Suprapubic skin (tissue), 4 donors: ENCODE results near the gene NNMT. TPM values are rescaled to one million over a fixed set of nuclear protein-coding genes. Genes with fewer than 3 reads are reported as not detected.

Experiments used
- DNase-seq, 2 donors: peaks; one replicate each; pipeline ENCODE4 v3.0.0-alpha.2; 2019; ENCODE audit warnings: low spot score in 2 of 2
- H3K27ac ChIP-seq: fragments of 200-600 bp; sonication (generic); one replicate; pipeline ENCODE4 v1.5.1; 2019
- H3K27me3 ChIP-seq: fragments of 200-600 bp; sonication (generic); one replicate; pipeline ENCODE4 v1.5.1; 2019
- H3K36me3 ChIP-seq: fragments of 200-600 bp; sonication (generic); one replicate; pipeline ENCODE4 v1.5.1; 2019
- H3K4me1 ChIP-seq: fragments of 200-600 bp; sonication (generic); one replicate; pipeline ENCODE4 v1.5.1; 2019
- H3K4me3 ChIP-seq: fragments of 200-600 bp; sonication (generic); one replicate; pipeline ENCODE4 v1.5.1; 2019; ENCODE audit warnings: mild to moderate bottlenecking
- H3K9me3 ChIP-seq: fragments of 200-600 bp; sonication (generic); one replicate; pipeline ENCODE4 v1.5.1; 2019
- EP300 ChIP-seq: sonication (generic); formaldehyde crosslinking; IDR thresholded peaks from one replicate; pipeline ENCODE4 v1.6.1; 2017; ENCODE audit warnings: antibody characterized with exemption
- POLR2A ChIP-seq, 2 donors: fragments of 450-650 bp; IDR thresholded peaks; one replicate each; pipeline ENCODE4 v1.6.1; 2017; ENCODE audit warnings: antibody characterized with exemption in 2 of 2, mild to moderate bottlenecking in 2 of 2, moderate library complexity in 2 of 2
- POLR2AphosphoS5 ChIP-seq, 3 donors: sonication (generic); formaldehyde crosslinking; IDR thresholded peaks; one replicate each; pipeline ENCODE4 v1.6.1; 2017; ENCODE audit warnings: antibody characterized with exemption in 3 of 3
- WGBS: methylation state at CpG from one replicate; pipeline ENCODE4 v1.1.5; 2018; 5-methylcytosine and 5-hydroxymethylcytosine counted together
- total RNA-seq, 4 donors: library from RNA; depleted of rRNA; stranded (reverse); fragments of >200 nt; gene quantifications; one replicate each; pipeline ENCODE4 v1.1.0, GENCODE V29; 2016
- TF ChIP-seq, protein P1 (sequence below), 2 donors: fragments of 200-600 bp in 1 of 2; fragments of 450-650 bp in 1 of 2; sonication (generic) in 1 of 2; IDR thresholded peaks; one replicate each; pipeline ENCODE4 v1.5.1; 2016 to 2019; ENCODE audit warnings: antibody characterized with exemption in 2 of 2, mild to moderate bottlenecking in 1 of 2, moderate library complexity in 1 of 2

The NNMT gene
- total RNA-seq, 4 donors from 2014 or later, result 106 to 269 (median 210) TPM

DNA sequence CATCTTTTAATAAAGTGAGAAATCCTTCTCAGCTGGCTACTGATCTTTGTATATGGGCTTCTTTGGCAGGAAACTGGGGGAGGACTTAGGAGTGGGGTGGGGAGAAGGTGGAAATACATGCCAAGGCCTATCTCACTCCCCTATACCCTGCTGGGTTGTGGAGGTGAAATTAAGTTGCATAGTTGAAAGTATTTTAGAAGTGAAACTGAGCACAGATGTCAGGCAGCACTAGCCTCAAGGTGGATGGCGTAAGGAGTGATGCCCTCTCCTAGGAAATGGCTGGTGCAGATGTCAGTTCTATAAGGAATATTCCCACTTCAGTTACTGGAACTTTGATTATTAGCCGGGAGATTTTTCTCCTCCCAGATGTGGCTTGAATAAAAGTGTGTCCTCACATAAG, 46.3 kb downstream of the NNMT start:
- Histone ChIP-seq H3K27me3 (no peaks in the 10 kb centered on the region), H3K9me3 (no peaks in the 10 kb centered on the region), H3K4me1 (peaks cover 11% of the 10 kb centered on the region), H3K36me3 (no peaks in the 10 kb centered on the region), H3K4me3 (no peak overlapping the region), H3K27ac (no peak overlapping the region)
- DNase-seq, result no peak
- TF ChIP-seq POLR2AphosphoS5 (IDR thresholded peaks at IDR 0.05) (no peak), EP300 (no peak), POLR2A (IDR thresholded peaks at IDR 0.05) (no peak)
- TF ChIP-seq, protein P1, sequence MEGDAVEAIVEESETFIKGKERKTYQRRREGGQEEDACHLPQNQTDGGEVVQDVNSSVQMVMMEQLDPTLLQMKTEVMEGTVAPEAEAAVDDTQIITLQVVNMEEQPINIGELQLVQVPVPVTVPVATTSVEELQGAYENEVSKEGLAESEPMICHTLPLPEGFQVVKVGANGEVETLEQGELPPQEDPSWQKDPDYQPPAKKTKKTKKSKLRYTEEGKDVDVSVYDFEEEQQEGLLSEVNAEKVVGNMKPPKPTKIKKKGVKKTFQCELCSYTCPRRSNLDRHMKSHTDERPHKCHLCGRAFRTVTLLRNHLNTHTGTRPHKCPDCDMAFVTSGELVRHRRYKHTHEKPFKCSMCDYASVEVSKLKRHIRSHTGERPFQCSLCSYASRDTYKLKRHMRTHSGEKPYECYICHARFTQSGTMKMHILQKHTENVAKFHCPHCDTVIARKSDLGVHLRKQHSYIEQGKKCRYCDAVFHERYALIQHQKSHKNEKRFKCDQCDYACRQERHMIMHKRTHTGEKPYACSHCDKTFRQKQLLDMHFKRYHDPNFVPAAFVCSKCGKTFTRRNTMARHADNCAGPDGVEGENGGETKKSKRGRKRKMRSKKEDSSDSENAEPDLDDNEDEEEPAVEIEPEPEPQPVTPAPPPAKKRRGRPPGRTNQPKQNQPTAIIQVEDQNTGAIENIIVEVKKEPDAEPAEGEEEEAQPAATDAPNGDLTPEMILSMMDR (IDR thresholded peaks at IDR 0.05), result no peak
- 91% methylated on average over 2 of the region's 2 CpGs for WGBS

DNA sequence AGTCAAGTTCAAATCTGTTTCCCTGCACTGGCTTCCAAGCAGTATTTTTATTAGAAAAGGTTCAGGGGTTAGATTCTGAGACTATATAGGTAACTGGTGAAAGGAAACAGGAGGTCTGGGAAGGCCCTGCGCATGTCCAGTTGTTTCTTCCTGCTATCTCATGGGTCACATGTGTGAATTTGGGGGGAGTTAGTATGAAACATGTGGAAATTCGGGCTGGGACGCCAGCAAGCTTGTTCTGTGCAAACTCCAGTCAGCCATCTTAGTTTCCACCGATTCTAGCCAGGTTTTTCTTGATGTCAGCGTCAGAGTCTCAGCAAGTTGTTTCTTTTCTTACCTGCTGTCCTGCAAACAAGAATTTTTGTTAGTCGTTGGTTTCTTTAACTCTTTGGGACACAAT, 46.8 kb downstream of the NNMT start:
- no peaks in the 10 kb centered on the region for H3K36me3 ChIP-seq
- H3K27ac ChIP-seq, result no peak overlapping the region
- H3K9me3 ChIP-seq, result no peaks in the 10 kb centered on the region
- 82% methylated on average over 6 of the region's 6 CpGs for WGBS
- no peak overlapping the region for H3K4me3 ChIP-seq
- H3K27me3 ChIP-seq, result no peaks in the 10 kb centered on the region
- peaks cover 13% of the 10 kb centered on the region for H3K4me1 ChIP-seq
- TF ChIP-seq EP300 (no peak), POLR2A (IDR thresholded peaks at IDR 0.05) (no peak), POLR2AphosphoS5 (IDR thresholded peaks at IDR 0.05) (no peak)
- TF ChIP-seq, protein P1 (IDR thresholded peaks at IDR 0.05), result no peak
- DNase-seq, result no peak

DNA sequence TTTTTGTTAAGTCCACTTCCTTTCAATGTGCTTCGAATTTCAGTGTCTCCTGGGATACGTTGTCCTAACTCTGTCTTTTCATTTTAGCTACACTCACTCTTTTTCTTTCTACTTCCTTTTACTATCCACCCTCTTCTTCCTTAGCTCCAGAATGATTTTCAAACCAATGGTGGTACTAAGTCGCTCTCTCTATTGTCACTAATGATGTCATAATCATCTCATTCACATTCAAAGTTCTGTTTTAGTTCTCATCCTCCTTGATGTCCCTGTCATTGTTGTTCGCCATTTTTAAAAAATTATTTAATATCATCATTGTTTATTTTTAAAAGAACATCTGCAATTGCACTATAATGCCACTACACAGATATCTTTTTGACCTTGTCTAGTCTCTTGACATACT, 47.3 kb downstream of the NNMT start:
- Histone ChIP-seq H3K27me3 (no peaks in the 10 kb centered on the region), H3K4me3 (no peak overlapping the region), H3K9me3 (no peaks in the 10 kb centered on the region), H3K4me1 (peaks cover 18% of the 10 kb centered on the region), H3K36me3 (no peaks in the 10 kb centered on the region), H3K27ac (no peak overlapping the region)
- TF ChIP-seq POLR2A (IDR thresholded peaks at IDR 0.05) (no peak), EP300 (no peak), POLR2AphosphoS5 (IDR thresholded peaks at IDR 0.05) (no peak)
- TF ChIP-seq, protein P1 (IDR thresholded peaks at IDR 0.05), result no peak
- WGBS, result 86% methylated on average over 4 of the region's 4 CpGs
- DNase-seq, result no peak

DNA sequence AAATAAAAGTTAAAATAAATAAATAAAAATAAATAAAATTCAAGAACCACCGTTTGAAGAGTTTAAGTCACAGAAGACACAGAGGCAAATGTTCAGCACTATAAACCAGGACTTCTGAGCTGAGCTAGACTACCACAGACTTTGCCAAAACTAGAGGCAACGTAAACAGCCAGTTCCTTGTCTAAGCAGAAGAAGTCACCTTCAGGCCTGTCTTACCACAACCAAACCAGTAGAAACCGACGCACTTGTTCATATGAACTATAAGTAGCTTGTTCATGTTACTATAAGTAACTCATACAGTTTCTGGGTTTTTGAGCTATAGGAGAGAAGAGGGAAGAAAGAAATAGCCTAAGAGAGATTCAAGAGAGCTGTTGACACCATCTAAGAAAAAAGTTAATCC, 48.3 kb downstream of the NNMT start:
- TF ChIP-seq POLR2AphosphoS5 (IDR thresholded peaks at IDR 0.05) (no peak), POLR2A (IDR thresholded peaks at IDR 0.05) (no peak), EP300 (no peak)
- TF ChIP-seq, protein P1 (IDR thresholded peaks at IDR 0.05), result no peak
- no peak for DNase-seq
- H3K27me3 ChIP-seq, result no peaks in the 10 kb centered on the region
- 64% methylated on average over 4 of the region's 4 CpGs for WGBS
- H3K36me3 ChIP-seq, result no peaks in the 10 kb centered on the region
- no peak overlapping the region for H3K27ac ChIP-seq
- peaks cover 23% of the 10 kb centered on the region for H3K4me1 ChIP-seq
- no peaks in the 10 kb centered on the region for H3K9me3 ChIP-seq
- no peak overlapping the region for H3K4me3 ChIP-seq

DNA sequence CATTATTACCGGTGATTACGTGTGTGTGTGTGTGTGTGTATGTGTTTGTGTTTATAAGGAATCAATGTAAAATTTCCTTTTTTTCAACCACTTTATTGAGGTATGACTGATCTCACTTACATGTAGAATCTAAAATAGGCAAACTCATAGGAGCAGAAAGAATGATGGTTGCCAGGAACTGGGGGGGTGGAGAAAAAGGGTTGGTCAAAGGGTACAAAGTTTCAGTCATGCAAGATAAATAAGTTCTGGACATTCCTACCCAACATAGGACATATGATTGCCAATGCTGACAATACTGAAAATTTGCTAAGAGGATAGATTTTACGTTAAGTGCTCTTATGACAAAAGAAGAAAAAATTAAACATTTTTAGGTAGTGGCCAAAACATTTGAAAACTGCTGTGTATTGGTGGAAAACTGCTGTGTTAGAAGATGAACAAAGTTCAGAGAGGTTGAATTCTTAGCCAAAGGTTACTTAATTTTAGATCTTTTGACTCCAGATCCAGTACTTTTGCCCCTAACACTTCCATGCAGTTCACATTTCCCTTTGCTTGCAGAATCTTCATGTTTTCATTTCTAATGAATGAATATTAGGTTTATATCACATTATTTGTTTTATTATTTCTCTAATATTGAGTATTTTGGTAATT, 49.5 kb downstream of the NNMT start:
- Histone ChIP-seq H3K27ac (no peak overlapping the region), H3K4me1 (peaks cover 16% of the 10 kb centered on the region), H3K27me3 (no peaks in the 10 kb centered on the region), H3K9me3 (no peaks in the 10 kb centered on the region), H3K36me3 (no peaks in the 10 kb centered on the region), H3K4me3 (no peak overlapping the region)
- DNase-seq, result no peak
- no peak for TF ChIP-seq POLR2AphosphoS5 (IDR thresholded peaks at IDR 0.05)
- no peak for TF ChIP-seq POLR2A (IDR thresholded peaks at IDR 0.05)
- TF ChIP-seq EP300, result no peak
- TF ChIP-seq, protein P1 (IDR thresholded peaks at IDR 0.05), result no peak
- WGBS, result 97% methylated on average over 3 of the region's 3 CpGs
